OCI-LY7 (cell line): Measurements from ENCODE around the gene NIM1K. TPM values are rescaled to one million over a fixed set of nuclear protein-coding genes. Genes with fewer than 3 reads are reported as not detected.
A peak's percentile ranks its signal among the peaks of the same experiment; 100 is the strongest.

ENCODE experiments used
- BruUV-seq: library from RNA; stranded (reverse); fragments of 400-500 nt; replicated peaks from 2 replicates; lab custom pipeline; 2021; lab: Mats Ljungman, UMichigan
- CTCF ChIA-PET: fragments of 300-600 bp; sonication (Branson Sonifier 250); formaldehyde crosslinking; loops from one replicate; lab custom pipeline; 2022; ENCODE audit warnings: antibody characterized with exemption; ENCODE audit not compliant: unreplicated experiment; lab: Charles Lee
- POLR2A ChIA-PET: fragments of 300-600 bp; sonication (Branson Sonifier 250); formaldehyde crosslinking; loops from one replicate; lab custom pipeline; 2022; ENCODE audit warnings: antibody characterized with exemption; lab: Charles Lee
- DNase-seq: peaks from one replicate; pipeline ENCODE4 v3.0.0-alpha.2; 2015; ENCODE audit warnings: low spot score
- H2AFZ ChIP-seq: fragments of 200-600 bp; sonication (generic), shearing (Covaris generic); 2 replicates; pipeline ENCODE4 v1.6.1; 2014; ENCODE audit warnings: mild to moderate bottlenecking, antibody characterized with exemption, low read length, moderate library complexity
- H3K27ac ChIP-seq: fragments of 200-600 bp; sonication (generic); 2 replicates; pipeline ENCODE4 v1.5.1; 2014; ENCODE audit warnings: mixed run types, low read depth, mild to moderate bottlenecking, moderate library complexity, low read length, inconsistent platforms; ENCODE audit not compliant: poor library complexity, severe bottlenecking
- H3K36me3 ChIP-seq: fragments of 200-600 bp; sonication (generic); 2 replicates; pipeline ENCODE4 v1.6.1; 2014; ENCODE audit warnings: mild to moderate bottlenecking, antibody characterized with exemption, low read length, moderate library complexity, mixed read lengths; ENCODE audit not compliant: insufficient read depth
- H3K4me1 ChIP-seq: fragments of 200-600 bp; sonication (generic); 2 replicates; pipeline ENCODE4 v1.5.1; 2014; ENCODE audit warnings: mild to moderate bottlenecking, low read length; ENCODE audit not compliant: insufficient read depth, poor library complexity, severe bottlenecking
- H3K4me2 ChIP-seq: fragments of 200-600 bp; sonication (generic); 2 replicates; pipeline ENCODE4 v1.6.1; 2014; ENCODE audit warnings: mild to moderate bottlenecking, low read length
- H3K4me3 ChIP-seq: fragments of 200-600 bp; sonication (generic); 2 replicates; pipeline ENCODE4 v1.5.1; 2014; ENCODE audit warnings: mild to moderate bottlenecking, low read depth, low read length; ENCODE audit not compliant: poor library complexity, severe bottlenecking
- H3K79me2 ChIP-seq: fragments of 200-600 bp; sonication (generic); 2 replicates; pipeline ENCODE4 v1.6.1; 2016; ENCODE audit warnings: low read depth, mild to moderate bottlenecking, low read length, moderate library complexity, mixed read lengths; ENCODE audit not compliant: insufficient read depth
- H3K9me2 ChIP-seq: fragments of 200-600 bp; sonication (generic); 2 replicates; pipeline ENCODE4 v1.6.1; 2016; ENCODE audit warnings: mild to moderate bottlenecking, low read length, mixed read lengths; ENCODE audit not compliant: insufficient read depth
- H3K9me3 ChIP-seq: fragments of 200-600 bp; sonication (generic); 2 replicates; pipeline ENCODE4 v1.6.1; 2014; ENCODE audit warnings: mild to moderate bottlenecking, mixed run types, low read length, mixed read lengths
- H4K20me1 ChIP-seq: fragments of 200-600 bp; sonication (generic); 2 replicates; pipeline ENCODE4 v1.6.1; 2014; ENCODE audit warnings: mild to moderate bottlenecking, antibody characterized with exemption, low read length, moderate library complexity, mixed read lengths; ENCODE audit not compliant: insufficient read depth
- EZH2phosphoT487 ChIP-seq: fragments of 200-600 bp; sonication (generic); IDR thresholded peaks from 2 replicates; pipeline ENCODE4 v1.6.1; 2018; ENCODE audit warnings: low read depth, borderline replicate concordance, mild to moderate bottlenecking, mixed run types, antibody characterized with exemption, low read length, moderate library complexity, mixed read lengths
- intact Hi-C: fragments of 100-400 bp; cut with micrococcal nuclease; formaldehyde crosslinking; loops from one replicate; pipeline ENCODE4 v1.10.0; 2022; ENCODE audit not compliant: unreplicated experiment
- total RNA-seq, 2 experiments: library from RNA; depleted of rRNA in 1 of 2; stranded (reverse); fragments of >200 nt in 1 of 2; shearing (Covaris generic) in 1 of 2; gene quantifications; 2 replicates each; pipeline ENCODE4 v1.2.3, GENCODE V29; 2014 to 2022
- TF ChIP-seq, protein P1 (sequence below): fragments of 200-600 bp; sonication (generic); conservative IDR thresholded peaks from 2 replicates; pipeline ENCODE4 v1.5.1; 2014; ENCODE audit warnings: mild to moderate bottlenecking, antibody characterized with exemption, low read length, moderate library complexity, mixed read lengths

Gene NIM1K
- total RNA-seq, 2 experiments from 2014 or later, result 0.41 to 0.68 TPM

DNA sequence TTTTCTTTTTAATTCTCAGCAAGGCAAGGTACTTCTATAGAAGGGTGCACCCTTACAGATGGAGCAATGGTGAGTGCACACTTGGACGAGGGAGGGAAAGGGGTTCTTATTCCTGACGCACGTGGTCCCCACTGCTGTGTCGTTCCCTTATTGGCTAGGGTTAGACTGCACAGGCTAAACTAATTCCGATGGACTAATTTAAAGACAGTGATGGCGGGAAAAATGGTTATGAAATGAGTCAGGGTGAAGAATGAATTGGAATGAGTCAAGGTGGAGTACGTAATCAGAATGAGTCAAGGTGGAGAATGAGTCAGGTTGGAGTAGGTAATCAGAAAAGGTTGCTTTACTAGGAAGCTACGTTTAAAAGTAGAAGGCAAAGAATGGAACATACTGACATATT is 123.2 kb downstream of the NIM1K start:
- intact Hi-C loops, result no loop called here
- Histone ChIP-seq H3K36me3 (peaks cover 19% of the 10 kb centered on the region), H2AFZ (peak overlapping the region; percentile 45; the same call in 1 of the 2 replicates), H4K20me1 (peaks cover 21% of the 10 kb centered on the region; the same call in 1 of the 2 replicates), H3K4me3 (no peak overlapping the region), H3K4me2 (no peak overlapping the region), H3K4me1 (peaks cover 29% of the 10 kb centered on the region), H3K79me2 (peaks cover 29% of the 10 kb centered on the region), H3K27ac (no peak overlapping the region), H3K9me2 (no peaks in the 10 kb centered on the region), H3K9me3 (no peaks in the 10 kb centered on the region)
- TF ChIP-seq, protein P1, sequence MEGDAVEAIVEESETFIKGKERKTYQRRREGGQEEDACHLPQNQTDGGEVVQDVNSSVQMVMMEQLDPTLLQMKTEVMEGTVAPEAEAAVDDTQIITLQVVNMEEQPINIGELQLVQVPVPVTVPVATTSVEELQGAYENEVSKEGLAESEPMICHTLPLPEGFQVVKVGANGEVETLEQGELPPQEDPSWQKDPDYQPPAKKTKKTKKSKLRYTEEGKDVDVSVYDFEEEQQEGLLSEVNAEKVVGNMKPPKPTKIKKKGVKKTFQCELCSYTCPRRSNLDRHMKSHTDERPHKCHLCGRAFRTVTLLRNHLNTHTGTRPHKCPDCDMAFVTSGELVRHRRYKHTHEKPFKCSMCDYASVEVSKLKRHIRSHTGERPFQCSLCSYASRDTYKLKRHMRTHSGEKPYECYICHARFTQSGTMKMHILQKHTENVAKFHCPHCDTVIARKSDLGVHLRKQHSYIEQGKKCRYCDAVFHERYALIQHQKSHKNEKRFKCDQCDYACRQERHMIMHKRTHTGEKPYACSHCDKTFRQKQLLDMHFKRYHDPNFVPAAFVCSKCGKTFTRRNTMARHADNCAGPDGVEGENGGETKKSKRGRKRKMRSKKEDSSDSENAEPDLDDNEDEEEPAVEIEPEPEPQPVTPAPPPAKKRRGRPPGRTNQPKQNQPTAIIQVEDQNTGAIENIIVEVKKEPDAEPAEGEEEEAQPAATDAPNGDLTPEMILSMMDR, result no peak
- TF ChIP-seq EZH2phosphoT487, result no peak
- DNase-seq, result no peak
- POLR2A ChIA-PET, result interaction anchor here (1.4 kb wide), 1 partner anchor 195 kb away, joined by 4 read pairs; no protein-coding TSS in a partner anchor
- CTCF ChIA-PET, result no interaction called here
- no TSS peak for BruUV-seq

- Histone ChIP-seq H4K20me1 (peaks cover 17% of the 10 kb centered on the region; the same call in 1 of the 2 replicates), H3K9me2 (no peaks in the 10 kb centered on the region), H3K4me3 (no peak overlapping the region), H3K36me3 (peaks cover 15% of the 10 kb centered on the region), H2AFZ (peak overlapping the region; percentile 45; the same call in 1 of the 2 replicates), H3K4me2 (no peak overlapping the region), H3K9me3 (no peaks in the 10 kb centered on the region), H3K27ac (no peak overlapping the region), H3K79me2 (peaks cover 25% of the 10 kb centered on the region), H3K4me1 (peaks cover 25% of the 10 kb centered on the region)
- TF ChIP-seq, protein P1, result no peak
- TF ChIP-seq EZH2phosphoT487, result no peak
- DNase-seq, result no peak
- ChIA-PET CTCF (no interaction called here), POLR2A (interaction anchor here (1.0 to 1.4 kb wide), 2 partner anchors 160 to 196 kb away, joined by 4 to 5 read pairs; no protein-coding TSS in a partner anchor)
- BruUV-seq, result no TSS peak
- intact Hi-C loops, result no loop called here
Observed at GRCh38 chr5:43315682-43316081, 123.7 kb downstream of the NIM1K start.

DNA sequence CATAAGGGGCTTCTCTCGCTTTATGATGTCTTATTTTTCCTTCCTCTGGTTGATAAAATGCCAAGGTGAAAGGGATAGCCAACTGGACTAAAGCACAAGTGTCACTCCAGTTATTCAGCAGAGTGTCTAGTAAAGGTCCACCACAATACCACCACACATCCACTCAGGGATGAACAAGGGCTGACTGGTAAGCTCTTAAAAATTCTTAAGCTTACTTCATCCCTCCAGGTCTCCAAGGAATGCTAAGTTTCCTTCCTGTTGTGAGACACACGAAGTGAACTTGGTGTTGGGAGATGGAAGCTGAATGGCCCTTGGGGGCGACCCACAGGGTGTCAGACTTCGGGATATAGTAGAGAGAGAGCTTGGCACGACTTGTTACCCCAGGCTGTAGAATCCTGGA is 124.4 kb downstream of the NIM1K start:
- TF ChIP-seq, protein P1, result no peak
- TF ChIP-seq EZH2phosphoT487, result no peak
- H4K20me1 ChIP-seq, result peaks cover 12% of the 10 kb centered on the region; the same call in 1 of the 2 replicates
- no TSS peak for BruUV-seq
- no peaks in the 10 kb centered on the region for H3K9me2 ChIP-seq
- H3K79me2 ChIP-seq, result peaks cover 18% of the 10 kb centered on the region; the same call in 1 of the 2 replicates
- no peak for DNase-seq
- H3K4me1 ChIP-seq, result peaks cover 18% of the 10 kb centered on the region
- CTCF ChIA-PET, result no interaction called here
- H3K4me2 ChIP-seq, result no peak overlapping the region
- H3K27ac ChIP-seq, result no peak overlapping the region
- intact Hi-C loops, result no loop called here
- no peak overlapping the region for H2AFZ ChIP-seq
- no peak overlapping the region for H3K4me3 ChIP-seq
- peaks cover 7% of the 10 kb centered on the region for H3K36me3 ChIP-seq
- POLR2A ChIA-PET, result interaction anchor here (1.0 to 1.4 kb wide), 2 partner anchors 159 to 196 kb away, joined by 4 to 5 read pairs; no protein-coding TSS in a partner anchor
- H3K9me3 ChIP-seq, result no peaks in the 10 kb centered on the region
